Uterus (tissue), 4 donors: Measurements from ENCODE around the gene C1QTNF9B. TPM values are rescaled to one million over a fixed set of nuclear protein-coding genes. Genes with fewer than 3 reads are reported as not detected.

Source experiments
- DNase-seq, 2 donors: peaks; one replicate each; pipeline ENCODE4 v3.0.0-alpha.2; 2019 to 2020
- H3K27ac ChIP-seq, 2 donors: fragments of 200-600 bp; sonication (generic); 1 replicate in 1 of 2; 2 replicates in 1 of 2; pipeline ENCODE4 v1.5.1; 2016 to 2018
- H3K27me3 ChIP-seq, 2 donors: fragments of 200-600 bp; sonication (generic); one replicate each; pipeline ENCODE4 v1.5.1; 2018 to 2019; ENCODE audit warnings: control low read depth in 1 of 2
- H3K36me3 ChIP-seq, 2 donors: fragments of 200-600 bp; sonication (generic); one replicate each; pipeline ENCODE4 v1.5.1; 2019; ENCODE audit warnings: control low read depth in 1 of 2
- H3K4me1 ChIP-seq, 2 donors: fragments of 200-600 bp; sonication (generic); one replicate each; pipeline ENCODE4 v1.5.1; 2018 to 2019; ENCODE audit warnings: control low read depth in 1 of 2
- H3K4me3 ChIP-seq, 2 donors: fragments of 200-600 bp; sonication (generic); 1 replicate in 1 of 2; 2 replicates in 1 of 2; pipeline ENCODE4 v1.5.1; 2018 to 2019; ENCODE audit warnings: mild to moderate bottlenecking in 1 of 2
- H3K9me3 ChIP-seq, 2 donors: fragments of 200-600 bp; sonication (generic); one replicate each; pipeline ENCODE4 v1.5.1; 2019; ENCODE audit warnings: control low read depth in 1 of 2
- CTCF ChIP-seq, 4 experiments: fragments of 200-600 bp in 2 of 4; fragments of 450-650 bp in 2 of 4; sonication (generic) in 2 of 4; IDR thresholded peaks; one replicate each; pipeline ENCODE4 v1.5.1; 2016 to 2019; ENCODE audit warnings: antibody characterized with exemption in 4 of 4, mild to moderate bottlenecking in 2 of 4, moderate library complexity in 1 of 4
- POLR2A ChIP-seq, 2 donors: fragments of 450-650 bp; IDR thresholded peaks; one replicate each; pipeline ENCODE4 v1.6.1; 2016; ENCODE audit warnings: antibody characterized with exemption in 2 of 2, mild to moderate bottlenecking in 1 of 2, moderate library complexity in 1 of 2
- intact Hi-C: fragments of 100-400 bp; cut with DNase I; formaldehyde crosslinking; loops from one replicate; pipeline ENCODE4 v1.15.1; 2023; ENCODE audit warnings: low total_unique reads
- total RNA-seq, 4 donors: library from RNA; depleted of rRNA in 3 of 4; stranded (reverse); fragments of >200 nt in 3 of 4; gene quantifications; one replicate each; pipeline versions ENCODE4 v1.1.0 to v1.2.4, GENCODE V29; 2014 to 2023
- donor health status: DM: yes; HTN: yes; CAD: no.

Gene C1QTNF9B
- total RNA-seq, 4 donors from 2014 or later, result 2.6 TPM; not detected in 3

- Histone ChIP-seq H3K4me1 (no peaks in the 10 kb centered on the region), H3K4me3 (no peak overlapping the region), H3K27me3 (no peaks in the 10 kb centered on the region), H3K27ac (no peak overlapping the region), H3K9me3 (no peaks in the 10 kb centered on the region), H3K36me3 (no peaks in the 10 kb centered on the region)
- TF ChIP-seq POLR2A (IDR thresholded peaks at IDR 0.05), result no peak
- TF ChIP-seq CTCF (IDR thresholded peaks at IDR 0.05), result no peak
- no peak for DNase-seq
- intact Hi-C loops, result no loop called here
Observed at GRCh38 chr13:23844132-23844531, 53.2 kb downstream of the C1QTNF9B start.

DNA sequence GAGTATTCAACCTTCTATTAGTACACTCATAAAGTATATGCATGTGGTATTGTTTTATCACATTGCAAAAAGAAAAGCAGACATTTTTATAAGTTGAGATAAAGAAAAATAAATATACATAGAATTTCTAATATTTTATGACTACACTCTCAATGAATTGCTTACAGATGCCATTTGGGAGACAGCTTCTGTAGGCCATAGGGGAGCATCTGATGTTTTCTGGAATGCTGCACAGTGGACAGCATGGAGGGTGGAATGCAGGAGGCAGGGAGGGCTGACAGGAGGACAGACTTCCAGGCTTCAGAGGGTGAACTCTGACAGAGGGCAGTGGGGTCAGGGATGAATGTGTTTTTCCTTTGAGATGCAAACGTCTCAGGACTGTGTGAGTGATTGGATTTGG, 53.9 kb downstream of the C1QTNF9B start:
- H3K4me3 ChIP-seq, result no peak overlapping the region
- H3K27me3 ChIP-seq, result no peaks in the 10 kb centered on the region
- no peaks in the 10 kb centered on the region for H3K4me1 ChIP-seq
- intact Hi-C loops, result no loop called here
- TF ChIP-seq CTCF (IDR thresholded peaks at IDR 0.05) (no peak), POLR2A (IDR thresholded peaks at IDR 0.05) (no peak)
- H3K27ac ChIP-seq, result no peak overlapping the region
- no peak for DNase-seq
- no peaks in the 10 kb centered on the region for H3K36me3 ChIP-seq
- no peaks in the 10 kb centered on the region for H3K9me3 ChIP-seq

- TF ChIP-seq CTCF (IDR thresholded peaks at IDR 0.05) (no peak), POLR2A (IDR thresholded peaks at IDR 0.05) (no peak)
- Histone ChIP-seq H3K4me1 (no peaks in the 10 kb centered on the region), H3K4me3 (no peak overlapping the region), H3K27ac (no peak overlapping the region), H3K27me3 (no peaks in the 10 kb centered on the region), H3K36me3 (no peaks in the 10 kb centered on the region), H3K9me3 (no peaks in the 10 kb centered on the region)
- DNase-seq, result no peak
- intact Hi-C loops, result no loop called here
Observed at GRCh38 chr13:23842406-23842805, 54.9 kb downstream of the C1QTNF9B start.

Other genes with a start within 250 kb of the C1QTNF9B start
- gene MIPEP, start 8.1 kb downstream of the C1QTNF9B start, total RNA-seq, result 10 to 100 TPM in 3 of 4 donors, under 1 TPM in 1; 0.77 to 31.5 (median 19.3) TPM